Measurements from ENCODE around the gene PRR12.

The PRR12 gene

GRCh38 chr19:49667473-49667872 is 76.5 kb downstream of the PRR12 start:
- TF ChIP-seq CTCF (IDR thresholded peaks at IDR 0.05; ENCODE audit: low read depth, low read length, poor library complexity, severe bottlenecking) (no peak), EZH2phosphoT487 (IDR thresholded peaks at IDR 0.05; ENCODE audit: borderline replicate concordance, low read length) (no peak)
- peaks cover 55% of the 10 kb centered on the region for H3K36me3 ChIP-seq (ENCODE audit: control insufficient read depth, low read length)
- H3K27me3 ChIP-seq (ENCODE audit: control insufficient read depth, low read length) = no peaks in the 10 kb centered on the region
- H3K27ac ChIP-seq (ENCODE audit: low read depth, low read length) = no peak overlapping the region
- H3K9me2 ChIP-seq (replicated peaks; ENCODE audit: control insufficient read depth, low read length) = no peaks in the 10 kb centered on the region
- H3K4me1 ChIP-seq (ENCODE audit: control insufficient read depth, low read length) = peaks cover 38% of the 10 kb centered on the region
- peaks cover 4% of the 10 kb centered on the region for H4K20me1 ChIP-seq (ENCODE audit: control insufficient read depth, insufficient read depth, low read depth, low read length)
- H3K9me3 ChIP-seq (ENCODE audit: control insufficient read depth, insufficient read depth, low read length) = no peaks in the 10 kb centered on the region
- H3K4me3 ChIP-seq (ENCODE audit: low read length) = peak overlapping the region; percentile 82
- H3K4me2 ChIP-seq (ENCODE audit: low read length) = peak overlapping the region; percentile 83
- H3F3A ChIP-seq (ENCODE audit: control insufficient read depth, insufficient read depth) = peaks cover 3% of the 10 kb centered on the region
- peaks cover 57% of the 10 kb centered on the region for H3K79me2 ChIP-seq (ENCODE audit: control insufficient read depth, low read length)

- peaks cover 47% of the 10 kb centered on the region for H3K4me1 ChIP-seq (ENCODE audit: control insufficient read depth, low read length)
- TF ChIP-seq CTCF (IDR thresholded peaks at IDR 0.05; ENCODE audit: low read depth, low read length, poor library complexity, severe bottlenecking) = no peak
- no peak for TF ChIP-seq EZH2phosphoT487 (IDR thresholded peaks at IDR 0.05; ENCODE audit: borderline replicate concordance, low read length)
Measured at GRCh38 chr19:49669516-49669915, 78.5 kb downstream of the PRR12 start.

GRCh38 chr19:49672131-49672919 is 81.3 kb downstream of the PRR12 start:
- H4K20me1 ChIP-seq (ENCODE audit: control insufficient read depth, insufficient read depth, low read depth, low read length) = no peaks in the 10 kb centered on the region
- no peaks in the 10 kb centered on the region for H3K9me2 ChIP-seq (replicated peaks; ENCODE audit: control insufficient read depth, low read length)
- peaks cover 47% of the 10 kb centered on the region for H3K4me1 ChIP-seq (ENCODE audit: control insufficient read depth, low read length)
- H3K79me2 ChIP-seq (ENCODE audit: control insufficient read depth, low read length) = peaks cover 14% of the 10 kb centered on the region
- no peaks in the 10 kb centered on the region for H3K27me3 ChIP-seq (ENCODE audit: control insufficient read depth, low read length)
- H3K27ac ChIP-seq (ENCODE audit: low read depth, low read length) = peak overlapping the region; percentile 96
- peaks cover 44% of the 10 kb centered on the region for H3K36me3 ChIP-seq (ENCODE audit: control insufficient read depth, low read length)
- no peaks in the 10 kb centered on the region for H3K9me3 ChIP-seq (ENCODE audit: control insufficient read depth, insufficient read depth, low read length)
- H3K4me3 ChIP-seq (ENCODE audit: low read length) = peak overlapping the region; percentile 65
- H3F3A ChIP-seq (ENCODE audit: control insufficient read depth, insufficient read depth) = peaks cover 25% of the 10 kb centered on the region
- H3K4me2 ChIP-seq (ENCODE audit: low read length) = peak overlapping the region; percentile 74
- TF ChIP-seq EZH2phosphoT487 (IDR thresholded peaks at IDR 0.05; ENCODE audit: borderline replicate concordance, low read length) = no peak
- TF ChIP-seq CTCF (IDR thresholded peaks at IDR 0.05; ENCODE audit: low read depth, low read length, poor library complexity, severe bottlenecking) = peak; percentile 98

More at GRCh38 chr19:49669516-49669915, 78.5 kb downstream of the PRR12 start:
- Histone ChIP-seq H3K9me3 (ENCODE audit: control insufficient read depth, insufficient read depth, low read length) (no peaks in the 10 kb centered on the region), H3F3A (ENCODE audit: control insufficient read depth, insufficient read depth) (peaks cover 18% of the 10 kb centered on the region), H3K36me3 (ENCODE audit: control insufficient read depth, low read length) (peaks cover 51% of the 10 kb centered on the region), H3K79me2 (ENCODE audit: control insufficient read depth, low read length) (peaks cover 36% of the 10 kb centered on the region), H3K27ac (ENCODE audit: low read depth, low read length) (no peak overlapping the region), H3K4me2 (ENCODE audit: low read length) (no peak overlapping the region), H3K9me2 (replicated peaks; ENCODE audit: control insufficient read depth, low read length) (no peaks in the 10 kb centered on the region), H3K27me3 (ENCODE audit: control insufficient read depth, low read length) (no peaks in the 10 kb centered on the region), H3K4me3 (ENCODE audit: low read length) (no peak overlapping the region), H4K20me1 (ENCODE audit: control insufficient read depth, insufficient read depth, low read depth, low read length) (no peaks in the 10 kb centered on the region)
